NCI-H226 (cell line): ENCODE measurements around the gene PABPN1L.
"Not testable (repeated sequence)": the region's sequence is repeated elsewhere in the genome, so short reads cannot be mapped to it uniquely, and the experiment has no call there.

Experiments
- DNase-seq: peaks from one replicate; pipeline ENCODE4 v3.0.0-alpha.2; 2015

The PABPN1L gene

DNA sequence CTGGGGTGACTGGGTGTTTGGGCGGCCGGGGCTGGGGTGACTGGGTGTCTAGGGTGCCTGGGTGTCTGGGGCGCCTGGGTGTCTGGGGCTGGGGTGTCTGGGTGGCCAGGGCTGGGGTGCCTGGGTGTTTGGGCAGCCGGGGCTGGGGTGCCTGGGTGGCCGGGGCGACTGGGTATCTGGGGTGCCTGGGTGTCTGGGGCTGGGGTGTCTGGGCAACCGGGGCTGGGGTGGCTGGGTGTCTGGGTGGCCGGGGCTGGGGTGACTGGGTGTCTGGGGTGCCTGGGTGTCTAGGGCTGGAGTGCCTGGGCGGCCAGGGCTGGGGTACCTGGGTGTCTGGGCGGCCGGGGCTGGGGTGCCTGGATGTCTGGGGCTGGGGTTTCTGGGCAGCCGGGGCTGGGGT is 41.3 kb downstream of the PABPN1L start:
- no peak for DNase-seq

GRCh38 chr16:88824256-88825077 is 42.0 kb downstream of the PABPN1L start:
- DNase-seq: no peak

DNA sequence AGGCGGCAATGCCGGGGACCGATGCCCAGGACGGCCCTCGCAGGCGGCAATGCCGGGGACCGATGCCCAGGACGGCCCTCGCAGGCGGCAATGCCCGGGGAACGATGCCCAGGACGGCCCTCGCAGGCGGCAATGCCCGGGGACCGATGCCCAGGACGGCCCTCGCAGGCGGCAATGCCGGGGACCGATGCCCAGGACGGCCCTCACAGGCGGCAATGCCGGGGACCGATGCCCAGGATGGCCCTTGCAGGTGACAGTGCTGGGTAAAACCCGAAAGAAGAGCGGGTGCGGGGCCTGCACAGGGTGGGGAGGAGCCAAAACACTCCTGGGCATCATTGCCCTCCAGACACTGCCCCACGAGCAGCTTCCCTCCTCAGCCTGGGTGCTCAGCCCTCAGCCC is 42.8 kb downstream of the PABPN1L start:
- not testable (repeated sequence) for DNase-seq

- no peak for DNase-seq
These were observed 44.0 kb downstream of the PABPN1L start for GRCh38 chr16:88822281-88823040.

GRCh38 chr16:88821168-88821850 is 45.2 kb downstream of the PABPN1L start:
- no peak for DNase-seq

DNA sequence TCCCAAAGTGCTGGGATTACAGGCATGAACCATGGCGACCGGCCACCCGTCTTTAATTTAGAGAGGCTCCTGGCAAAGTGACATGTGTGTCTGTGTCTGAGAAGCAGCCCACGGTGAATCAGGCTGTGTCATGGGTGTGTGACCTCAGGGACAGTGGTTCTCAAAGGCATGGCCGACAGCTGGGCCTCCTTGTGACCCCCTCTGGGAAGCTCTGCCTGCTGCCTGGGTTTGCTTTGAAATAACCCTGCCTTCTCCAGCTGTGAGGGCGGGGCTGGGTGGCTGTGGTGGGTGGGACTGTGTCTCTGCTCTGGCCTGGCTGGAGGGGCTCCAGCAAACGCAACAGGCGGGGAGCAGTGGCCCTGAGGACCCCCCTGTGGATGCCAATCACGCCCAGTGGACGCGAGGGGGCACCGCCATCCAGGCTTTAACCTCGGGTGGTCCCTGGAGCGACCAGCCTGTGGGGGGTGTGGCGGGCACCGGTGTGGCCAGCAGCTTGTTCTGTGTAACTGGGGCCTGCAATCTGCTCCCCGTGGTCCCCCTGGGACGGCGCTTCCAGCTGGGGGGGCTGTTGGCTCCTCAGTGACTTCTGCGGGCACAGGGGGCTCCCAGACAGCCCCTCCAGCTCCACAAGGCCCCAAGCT is 46.0 kb downstream of the PABPN1L start:
- DNase-seq: no peak

- no peak for DNase-seq
These were observed 47.3 kb downstream of the PABPN1L start for GRCh38 chr16:88819126-88819525.

GRCh38 chr16:88818575-88818874 is 47.9 kb downstream of the PABPN1L start:
- DNase-seq: no peak

DNA sequence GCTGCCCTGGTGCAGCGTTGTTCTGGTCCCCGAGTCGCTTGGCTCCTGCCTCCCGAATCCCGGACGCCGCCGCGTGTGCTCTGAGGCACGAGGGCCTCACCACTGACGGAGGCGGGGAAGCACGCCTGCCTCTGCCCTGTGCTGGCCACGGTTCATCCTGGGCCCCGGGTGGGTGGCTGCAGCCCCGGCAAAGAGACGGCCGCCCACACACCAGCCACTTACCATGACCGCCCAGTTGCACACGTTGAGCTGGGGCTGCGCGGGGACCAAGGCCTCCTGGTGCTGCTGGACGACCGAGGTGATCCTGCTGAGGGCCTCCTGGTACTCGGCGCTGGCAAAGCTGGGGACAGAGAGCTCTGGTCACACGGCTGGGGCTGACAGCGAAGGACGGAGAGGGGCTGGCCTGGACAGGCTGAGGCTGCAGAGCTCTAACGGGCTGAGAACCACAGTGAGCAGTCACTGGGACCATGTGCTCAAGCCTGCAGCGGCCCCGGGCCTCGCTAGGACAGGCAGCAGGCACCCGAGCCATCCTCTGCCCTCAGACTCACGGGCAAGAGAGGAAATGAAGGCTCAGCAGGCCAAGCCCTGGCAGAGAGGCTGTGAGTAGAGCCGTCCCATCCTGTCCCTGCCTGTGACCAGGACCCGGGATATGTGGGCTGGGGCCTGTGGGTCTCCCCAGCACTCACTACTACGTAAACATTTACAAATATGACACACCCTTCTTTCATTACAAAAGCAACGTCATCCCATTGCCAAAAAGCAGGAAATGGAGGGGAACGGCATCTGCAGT is 48.5 kb downstream of the PABPN1L start:
- DNase-seq: no peak

DNA sequence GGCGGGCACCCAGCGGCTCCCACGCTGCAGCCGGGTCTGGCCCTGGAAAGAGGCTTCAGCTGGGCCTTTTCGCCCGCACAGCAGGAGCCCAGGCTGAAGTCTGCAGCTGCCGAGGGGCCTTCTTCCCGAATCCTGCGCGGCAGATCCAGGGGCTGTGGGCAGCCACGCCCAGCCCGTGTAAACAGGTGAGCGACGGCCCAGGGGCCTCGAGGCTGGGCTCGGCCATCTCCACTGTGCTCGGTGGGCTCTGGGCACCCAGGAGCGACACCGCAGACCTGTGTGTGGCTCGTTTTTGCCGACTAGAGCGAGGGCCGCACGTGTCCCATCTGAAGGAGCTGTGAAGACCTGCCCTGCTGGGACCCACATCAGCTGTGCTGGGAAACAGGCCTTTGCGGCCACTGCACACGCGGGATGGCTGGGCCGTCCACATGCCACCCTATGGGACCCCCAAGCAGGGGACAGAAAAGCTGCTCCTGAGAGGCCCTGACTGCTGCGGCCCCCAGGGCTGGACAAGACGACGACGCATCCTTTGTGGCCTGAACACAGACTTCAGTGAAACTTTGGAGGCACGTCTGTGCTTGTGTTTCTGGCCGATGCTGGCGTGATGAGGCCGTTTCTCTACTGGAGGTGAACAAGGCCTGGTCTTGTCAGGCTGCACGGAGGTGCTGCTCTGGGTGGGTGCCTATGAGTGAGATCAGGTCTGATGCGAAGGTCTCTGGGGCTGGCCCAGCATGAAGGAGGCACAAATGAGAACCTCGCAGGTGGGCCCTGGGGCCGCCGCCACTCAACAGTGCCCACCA is 49.5 kb downstream of the PABPN1L start:
- no peak for DNase-seq

- DNase-seq: no peak
These were observed 50.4 kb downstream of the PABPN1L start for GRCh38 chr16:88815901-88816589.

DNA sequence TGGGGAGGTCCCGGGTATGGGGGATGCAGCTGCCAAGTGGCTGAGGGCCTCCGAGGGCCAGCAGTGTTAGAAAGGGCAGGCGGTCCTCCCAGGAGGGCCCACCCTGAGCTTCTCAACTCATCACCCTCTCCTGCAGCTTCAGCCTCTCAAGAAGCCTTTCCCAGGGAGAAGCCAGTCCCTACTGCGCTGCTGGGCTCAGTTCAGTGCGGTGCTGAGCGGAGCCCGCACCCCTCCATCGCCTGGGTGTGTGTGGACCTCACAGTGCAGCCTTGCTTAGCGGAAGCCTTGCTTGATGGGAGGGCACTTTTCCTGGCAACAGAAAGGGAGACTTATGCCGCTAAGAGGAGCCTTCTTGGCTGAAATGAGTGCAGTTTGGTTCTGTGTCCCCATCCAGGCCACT is 51.2 kb downstream of the PABPN1L start:
- DNase-seq: no peak

DNA sequence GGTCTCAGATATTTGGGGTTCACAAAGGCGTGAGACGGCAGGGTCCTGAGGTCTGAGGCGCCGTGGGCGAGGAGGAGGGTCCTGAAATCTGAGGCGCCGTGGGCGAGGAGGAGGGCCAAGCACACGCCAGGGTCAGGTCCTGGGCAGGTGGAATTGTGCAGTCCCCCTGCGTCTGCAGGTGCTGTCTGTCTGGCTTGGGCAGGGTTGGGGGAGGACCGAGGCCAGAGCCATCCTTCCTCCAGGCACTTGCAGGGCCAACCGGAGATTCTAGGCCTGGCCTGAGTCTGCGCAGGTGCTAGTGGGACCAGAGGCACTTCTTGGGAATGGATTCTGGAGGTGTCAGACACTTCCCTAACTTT is 52.3 kb downstream of the PABPN1L start:
- DNase-seq: no peak
